ENCODE data around the gene VWA3B.

DNA sequence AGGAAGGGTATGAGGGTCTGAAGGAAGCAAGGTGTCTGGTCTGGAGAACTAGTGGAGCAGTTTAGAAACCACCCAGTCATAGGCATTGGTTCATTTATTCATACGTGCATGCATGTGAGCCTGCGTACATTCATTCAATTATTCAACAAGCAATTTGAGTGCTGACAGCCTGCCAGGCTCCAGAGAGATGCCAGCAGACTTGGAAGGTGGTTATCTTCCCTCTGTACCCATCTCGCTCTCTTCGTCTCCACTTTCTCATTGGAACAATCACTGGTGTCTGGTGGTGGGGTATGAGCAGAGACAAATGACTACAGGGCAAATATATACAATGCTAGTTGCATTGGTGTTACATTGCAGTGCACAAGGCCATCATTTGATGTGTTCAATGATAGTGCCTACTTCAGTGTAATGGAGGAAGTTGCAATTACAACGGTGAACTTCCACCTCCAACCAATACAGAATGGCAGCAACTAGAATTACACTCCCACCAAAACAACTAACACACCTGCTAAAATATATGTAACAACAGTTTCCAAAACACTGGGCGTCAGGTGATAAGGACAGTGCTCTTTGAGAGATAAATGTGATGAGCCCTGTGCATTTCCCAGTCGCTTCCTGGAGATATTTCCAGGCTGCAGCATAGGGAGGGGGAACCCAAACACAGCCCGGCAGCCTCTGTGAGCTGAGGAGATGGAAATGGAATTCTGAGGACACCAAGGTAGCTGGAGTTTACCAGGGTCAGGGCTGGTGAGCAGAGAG, 226.7 kb downstream of the VWA3B start:
- TF ChIP-seq MYC (IDR thresholded peaks at IDR 0.05; ENCODE audit: low read depth, low read length) (no peak), CTCF (IDR thresholded peaks at IDR 0.05; ENCODE audit: extremely low read depth in 1 of 2, insufficient read depth in 1 of 2, low read depth in 1 of 2, low read length in 2 of 2) (no peak)

Measured in endothelial cell of umbilical vein (primary cell).